GM21619 (cell line): ENCODE data around the gene GIPC2.

ENCODE experiments used
- ATAC-seq: cut with Tn5 transposase; IDR thresholded peaks from one replicate; pipeline ENCODE4 v1.9.1; 2021; ENCODE audit not compliant: unreplicated experiment

The GIPC2 gene

GRCh38 chr1:78143152-78143551 lies 97.4 kb downstream of the GIPC2 start:
- peak; percentile 72 for ATAC-seq

GRCh38 chr1:78143673-78144072 lies 97.9 kb downstream of the GIPC2 start:
- peak; percentile 0 for ATAC-seq

GRCh38 chr1:78145105-78145580 lies 99.4 kb downstream of the GIPC2 start:
- ATAC-seq = peak; percentile 86

- ATAC-seq = no peak
Measured at GRCh38 chr1:78146205-78146771, 100.5 kb downstream of the GIPC2 start.

- ATAC-seq = no peak
Measured at GRCh38 chr1:78147031-78147430, 101.3 kb downstream of the GIPC2 start.

- ATAC-seq = no peak
Measured at GRCh38 chr1:78153092-78153736, 107.4 kb downstream of the GIPC2 start.

GRCh38 chr1:78155121-78155520 lies 109.4 kb downstream of the GIPC2 start:
- no peak for ATAC-seq

GRCh38 chr1:78156805-78157521 lies 111.2 kb downstream of the GIPC2 start:
- ATAC-seq = no peak

GRCh38 chr1:78165816-78166215 lies 120.0 kb downstream of the GIPC2 start:
- no peak for ATAC-seq

- no peak for ATAC-seq
Measured at GRCh38 chr1:78168306-78168705, 122.5 kb downstream of the GIPC2 start.

- no peak for ATAC-seq
Measured at GRCh38 chr1:78170859-78171258, 125.1 kb downstream of the GIPC2 start.

GRCh38 chr1:78171736-78172590 lies 126.2 kb downstream of the GIPC2 start:
- no peak for ATAC-seq

GRCh38 chr1:78176448-78176847 lies 130.7 kb downstream of the GIPC2 start:
- no peak for ATAC-seq

- no peak for ATAC-seq
Measured at GRCh38 chr1:78177708-78178270, 132.0 kb downstream of the GIPC2 start.

GRCh38 chr1:78178816-78179215 lies 133.1 kb downstream of the GIPC2 start:
- no peak for ATAC-seq

GRCh38 chr1:78184460-78185072 lies 138.8 kb downstream of the GIPC2 start:
- ATAC-seq = peak; percentile 82
